Measurements from ENCODE around the gene MRM1. TPM values are rescaled to one million over a fixed set of nuclear protein-coding genes. Genes with fewer than 3 reads are reported as not detected.

Gene MRM1
- total and polyA plus RNA-seq, 2 experiments from 2014 or later = 7.6 to 20.4 TPM

- Mint-ChIP-seq H3K27ac (no peak overlapping the region), H3K4me1 (peaks cover 19% of the 10 kb centered on the region), H3K27me3 (ENCODE audit: insufficient read depth, low read depth, poor library complexity) (peaks cover 11% of the 10 kb centered on the region), H3K36me3 (ENCODE audit: low read depth) (peaks cover 23% of the 10 kb centered on the region), H3K9me3 (no peaks in the 10 kb centered on the region), H3K4me3 (no peak overlapping the region)
- no peaks in the 10 kb centered on the region for H3K27me3 ChIP-seq (ENCODE audit: insufficient read depth)
- H3K4me3 ChIP-seq = no peak overlapping the region
- H3K36me3 ChIP-seq (ENCODE audit: insufficient read depth) = no peaks in the 10 kb centered on the region; the same call in 1 of the 2 replicates
- peaks cover 21% of the 10 kb centered on the region for H3K4me1 ChIP-seq (ENCODE audit: insufficient read depth)
- H3K9me2 ChIP-seq (ENCODE audit: insufficient read depth) = no peaks in the 10 kb centered on the region
- no peak overlapping the region for H2AFZ ChIP-seq
- no peak for TF ChIP-seq ETS1 (IDR thresholded peaks at IDR 0.05)
- TF ChIP-seq NANOG (IDR thresholded peaks at IDR 0.05; ENCODE audit: borderline replicate concordance) = no peak
- TF ChIP-seq ZNF462 (CRISPR knock-in tag; IDR thresholded peaks at IDR 0.05) = no peak
- TF ChIP-seq ZNF331 (CRISPR knock-in tag; IDR thresholded peaks at IDR 0.05; ENCODE audit: low read depth) = no peak
- no peak for TF ChIP-seq EZH2phosphoT487 (IDR thresholded peaks at IDR 0.05; ENCODE audit: unreplicated experiment)
- TF ChIP-seq JUNB (IDR thresholded peaks at IDR 0.05; ENCODE audit: unreplicated experiment) = no peak
- TF ChIP-seq REST (IDR thresholded peaks at IDR 0.05; ENCODE audit: unreplicated experiment) = no peak
- no peak for TF ChIP-seq ZNF114 (CRISPR knock-in tag; IDR thresholded peaks at IDR 0.05)
- no peak for TF ChIP-seq POLR2AphosphoS5 (IDR thresholded peaks at IDR 0.05; ENCODE audit: low read depth)
- no peak for TF ChIP-seq CTCF (conservative IDR thresholded peaks at IDR 0.05; ENCODE audit: low read depth in 2 of 2)
- no peak for TF ChIP-seq STAT1 (IDR thresholded peaks at IDR 0.05; ENCODE audit: unreplicated experiment)
- H3F3A ChIP-seq (replicated peaks; ENCODE audit: low read depth) = peaks cover 16% of the 10 kb centered on the region; the same call in 1 of the 2 replicates
- ATAC-seq (no peak), DNase-seq (ENCODE audit: low spot score) (no peak)
- peaks cover 21% of the 10 kb centered on the region for H3K79me2 ChIP-seq (replicated peaks; ENCODE audit: insufficient read depth)
- no peak overlapping the region for H3K27ac ChIP-seq (ENCODE audit: low read depth)
- no peak overlapping the region for H3K4me2 ChIP-seq
- H4K20me1 ChIP-seq (replicated peaks; ENCODE audit: insufficient read depth) = peaks cover 7% of the 10 kb centered on the region
These were observed 6.6 kb upstream of the MRM1 start for GRCh38 chr17:36594626-36595401.
